SK-N-SH (cell line): ENCODE data around the gene CCDC47. TPM values are rescaled to one million over a fixed set of nuclear protein-coding genes. Genes with fewer than 3 reads are reported as not detected.

Source experiments
- CTCF ChIA-PET: fragments of 300-600, 350-600 bp; formaldehyde crosslinking; extraction: SDS; loops from one replicate; lab custom pipeline; 2021; lab: Yijun Ruan, JAX
- POLR2A ChIA-PET: fragments of 350-600 bp; sonication (Branson Sonifier 250); formaldehyde crosslinking; extraction: SDS; loops from one replicate; lab custom pipeline; 2020; ENCODE audit warnings: antibody characterized with exemption, inconsistent platforms; lab: Yijun Ruan, JAX
- DNase-seq: peaks from one replicate; pipeline ENCODE4 v3.0.0; 2012
- H2AFZ ChIP-seq: fragments of 200-600 bp; sonication (generic); 2 replicates; pipeline ENCODE4 v1.8.1; 2016; ENCODE audit warnings: antibody characterized with exemption, mild to moderate bottlenecking, low read depth
- H3F3A ChIP-seq: fragments of 200-600 bp; sonication (generic); replicated peaks from 2 replicates; pipeline ENCODE3; 2016; ENCODE audit warnings: antibody characterized with exemption, mild to moderate bottlenecking; ENCODE audit not compliant: insufficient read depth
- H3K27ac ChIP-seq, 2 experiments: fragments of 200-500 bp in 1 of 2; fragments of 200-600 bp in 1 of 2; sonication (Bioruptor generic) in 1 of 2; sonication (generic), shearing (Covaris generic) in 1 of 2; 2 replicates each; pipeline versions ENCODE4 v1.5.1 to v1.6.1; 2014 to 2016; ENCODE audit warnings: low read depth in 2 of 2, inconsistent platforms in 1 of 2, low read length in 1 of 2, mild to moderate bottlenecking in 1 of 2, mixed read lengths in 1 of 2
- H3K27me3 ChIP-seq: fragments of 200-600 bp; sonication (generic), shearing (Covaris generic); 2 replicates; pipeline ENCODE4 v1.6.1; 2016; ENCODE audit warnings: mixed run types; ENCODE audit not compliant: insufficient read depth
- H3K36me3 ChIP-seq, 2 experiments: fragments of 200-500 bp in 1 of 2; fragments of 200-600 bp in 1 of 2; sonication (Bioruptor generic) in 1 of 2; sonication (generic) in 1 of 2; replicated peaks in 1 of 2; 2 replicates each; pipeline versions ENCODE3 to v1.5.1; 2014 to 2016; ENCODE audit warnings: low read length in 1 of 2, mild to moderate bottlenecking in 1 of 2; ENCODE audit not compliant: insufficient read depth in 2 of 2, control insufficient read depth in 1 of 2
- H3K4me1 ChIP-seq, 2 experiments: fragments of 200-500 bp in 1 of 2; fragments of 200-600 bp in 1 of 2; sonication (Bioruptor generic) in 1 of 2; sonication (generic), shearing (Covaris generic) in 1 of 2; 2 replicates each; pipeline versions ENCODE4 v1.5.1 to v1.6.1; 2014 to 2016; ENCODE audit warnings: low read depth in 1 of 2, low read length in 1 of 2, mixed run types in 1 of 2; ENCODE audit not compliant: insufficient read depth in 2 of 2, control insufficient read depth in 1 of 2
- H3K4me2 ChIP-seq: fragments of 200-600 bp; sonication (generic), shearing (Covaris generic); 2 replicates; pipeline ENCODE4 v1.6.1; 2017; ENCODE audit warnings: mixed run types
- H3K4me3 ChIP-seq, 2 experiments: fragments of 200-500 bp in 1 of 2; fragments of 200-600 bp in 1 of 2; sonication (Bioruptor generic) in 1 of 2; sonication (generic), shearing (Covaris generic) in 1 of 2; 2 replicates each; pipeline versions ENCODE4 v1.5.1 to v1.8.1; 2014 to 2016; ENCODE audit warnings: low read depth in 2 of 2, inconsistent platforms in 1 of 2, low read length in 1 of 2, mild to moderate bottlenecking in 1 of 2, mixed read lengths in 1 of 2, moderate library complexity in 1 of 2
- H3K79me2 ChIP-seq: fragments of 200-600 bp; sonication (generic); 2 replicates; pipeline ENCODE4 v1.8.1; 2017; ENCODE audit warnings: mild to moderate bottlenecking; ENCODE audit not compliant: insufficient read depth
- H3K9ac ChIP-seq: fragments of 200-600 bp; sonication (generic); 2 replicates; pipeline ENCODE4 v1.6.1; 2017; ENCODE audit warnings: mixed run types
- H3K9me2 ChIP-seq: fragments of 200-600 bp; sonication (generic); 2 replicates; pipeline ENCODE4 v1.6.1; 2017; ENCODE audit warnings: mixed run types
- H3K9me3 ChIP-seq: fragments of 200-600 bp; sonication (generic); 2 replicates; pipeline ENCODE4 v1.6.1; 2017; ENCODE audit warnings: mixed run types, mild to moderate bottlenecking, moderate library complexity
- H4K20me1 ChIP-seq: fragments of 200-600 bp; sonication (generic); 2 replicates; pipeline ENCODE4 v1.6.1; 2017; ENCODE audit warnings: mild to moderate bottlenecking, mixed run types; ENCODE audit not compliant: insufficient read depth
- CHD2 ChIP-seq: fragments of 150-350 bp; IDR thresholded peaks from 2 replicates; pipeline ENCODE4 v1.6.1; 2018; ENCODE audit warnings: low read length; ENCODE audit not compliant: partially characterized antibody
- ELF1 ChIP-seq: IDR thresholded peaks from 2 replicates; pipeline ENCODE4 v1.4.0; 2012
- EP300 ChIP-seq, 2 experiments: IDR thresholded peaks; 2 replicates each; pipeline versions ENCODE4 v1.4.0 to v1.6.1; 2012; ENCODE audit warnings: borderline replicate concordance in 1 of 2, low read depth in 1 of 2, low read length in 1 of 2
- FOXJ3 ChIP-seq: sonication (generic); formaldehyde crosslinking; IDR thresholded peaks from 2 replicates; pipeline ENCODE4 v1.5.1; 2020; ENCODE audit warnings: mild to moderate bottlenecking, missing genetic modification reagents
- GABPA ChIP-seq: IDR thresholded peaks from 2 replicates; pipeline ENCODE4 v1.4.0; 2012; ENCODE audit warnings: low read depth, mild to moderate bottlenecking
- JUND ChIP-seq: IDR thresholded peaks from 2 replicates; pipeline ENCODE4 v1.4.0; 2012
- MXI1 ChIP-seq: IDR thresholded peaks from 2 replicates; pipeline ENCODE4 v1.6.1; 2012; ENCODE audit warnings: mild to moderate bottlenecking, low read depth, low read length, improper control_type of control experiment
- NFIC ChIP-seq: IDR thresholded peaks from 2 replicates; pipeline ENCODE4 v1.4.0; 2012; ENCODE audit warnings: borderline replicate concordance
- POLR2AphosphoS5 ChIP-seq: IDR thresholded peaks from 2 replicates; pipeline ENCODE4 v1.6.1; 2012; ENCODE audit warnings: low read depth, low read length
- RAD21 ChIP-seq: IDR thresholded peaks from 2 replicates; pipeline ENCODE4 v1.6.1; 2012; ENCODE audit warnings: mild to moderate bottlenecking, low read length
- RCOR1 ChIP-seq: fragments of 150-350 bp; IDR thresholded peaks from 2 replicates; pipeline ENCODE4 v1.6.1; 2017; ENCODE audit warnings: antibody characterized with exemption, low read length
- RFX5 ChIP-seq: IDR thresholded peaks from 2 replicates; pipeline ENCODE4 v1.6.1; 2012; ENCODE audit warnings: mild to moderate bottlenecking, improper control_type of control experiment, low read length
- SMC3 ChIP-seq: IDR thresholded peaks from 2 replicates; pipeline ENCODE4 v1.6.1; 2012; ENCODE audit warnings: low read depth, low read length, improper control_type of control experiment
- TAF1 ChIP-seq: IDR thresholded peaks from 2 replicates; pipeline ENCODE4 v1.6.1; 2012; ENCODE audit warnings: low read depth, mild to moderate bottlenecking, low read length, moderate library complexity, borderline replicate concordance
- TEAD4 ChIP-seq: IDR thresholded peaks from 2 replicates; pipeline ENCODE4 v1.4.0; 2012; ENCODE audit warnings: mild to moderate bottlenecking, borderline replicate concordance; ENCODE audit not compliant: insufficient read depth
- YY1 ChIP-seq: IDR thresholded peaks from 2 replicates; pipeline ENCODE4 v1.4.0; 2012; ENCODE audit warnings: low read depth, mild to moderate bottlenecking
- WGBS: methylation state at CpG from one replicate; pipeline ENCODE4 v1.1.6; 2017; ENCODE audit warnings: low lambda C conversion rate; 5-methylcytosine and 5-hydroxymethylcytosine counted together
- polyA plus RNA-seq, 3 experiments: library from polyadenylated mRNA; depleted of rRNA; stranded (reverse); fragments of >200 nt; gene quantifications; 2 replicates each; pipeline ENCODE4 v1.2.3, GENCODE V29; 2012
- TF ChIP-seq, protein P1 (sequence below): IDR thresholded peaks from 2 replicates; pipeline ENCODE4 v1.6.1; 2012; ENCODE audit warnings: mild to moderate bottlenecking, low read depth, low read length, moderate library complexity
- TF ChIP-seq, protein P2 (sequence below): IDR thresholded peaks from 2 replicates; pipeline ENCODE4 v1.4.0; 2012; ENCODE audit warnings: low read depth

Gene CCDC47
- polyA plus RNA-seq, 1 of the 3 experiments (the other 2 are of a cell fraction) = 76.6 TPM

DNA sequence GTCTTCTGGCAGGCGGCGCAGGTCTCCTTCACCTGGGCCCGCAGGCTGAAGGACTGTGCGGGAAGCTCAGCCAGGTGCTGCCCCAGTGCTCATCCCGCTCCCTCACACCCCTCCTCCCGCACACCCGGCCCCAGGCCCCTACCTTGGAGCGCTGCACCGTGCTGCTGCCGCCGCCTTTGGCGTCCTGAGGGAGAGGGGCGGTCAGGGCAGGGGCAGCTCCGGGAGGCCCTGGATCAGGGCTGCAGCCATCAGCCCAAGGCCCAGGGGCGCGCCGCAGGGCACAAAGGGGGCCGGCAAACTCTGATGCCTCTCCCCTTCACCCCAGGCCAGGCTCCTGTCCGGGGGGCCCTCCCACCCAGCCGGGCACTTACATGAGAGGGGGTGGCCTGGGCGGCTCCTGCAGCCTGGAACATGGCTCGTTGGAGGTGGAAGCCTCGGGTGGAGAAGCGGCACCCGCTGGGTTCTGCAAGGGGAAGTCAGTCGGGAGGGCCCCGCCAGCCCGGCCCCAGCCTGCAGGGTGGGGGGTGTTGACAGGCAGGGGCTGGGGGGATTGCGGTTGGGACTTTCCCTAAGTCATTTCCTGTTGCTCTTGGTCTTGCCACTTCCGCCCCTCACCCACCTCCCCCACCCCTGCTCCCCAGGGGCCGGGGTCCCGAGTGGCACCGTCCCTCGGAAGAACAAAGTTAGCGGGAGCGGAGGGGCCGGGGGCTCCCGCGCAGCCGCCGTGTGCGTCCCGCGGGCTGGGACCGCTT lies 74.3 kb downstream of the CCDC47 start (continued):
- TF ChIP-seq, protein P1, sequence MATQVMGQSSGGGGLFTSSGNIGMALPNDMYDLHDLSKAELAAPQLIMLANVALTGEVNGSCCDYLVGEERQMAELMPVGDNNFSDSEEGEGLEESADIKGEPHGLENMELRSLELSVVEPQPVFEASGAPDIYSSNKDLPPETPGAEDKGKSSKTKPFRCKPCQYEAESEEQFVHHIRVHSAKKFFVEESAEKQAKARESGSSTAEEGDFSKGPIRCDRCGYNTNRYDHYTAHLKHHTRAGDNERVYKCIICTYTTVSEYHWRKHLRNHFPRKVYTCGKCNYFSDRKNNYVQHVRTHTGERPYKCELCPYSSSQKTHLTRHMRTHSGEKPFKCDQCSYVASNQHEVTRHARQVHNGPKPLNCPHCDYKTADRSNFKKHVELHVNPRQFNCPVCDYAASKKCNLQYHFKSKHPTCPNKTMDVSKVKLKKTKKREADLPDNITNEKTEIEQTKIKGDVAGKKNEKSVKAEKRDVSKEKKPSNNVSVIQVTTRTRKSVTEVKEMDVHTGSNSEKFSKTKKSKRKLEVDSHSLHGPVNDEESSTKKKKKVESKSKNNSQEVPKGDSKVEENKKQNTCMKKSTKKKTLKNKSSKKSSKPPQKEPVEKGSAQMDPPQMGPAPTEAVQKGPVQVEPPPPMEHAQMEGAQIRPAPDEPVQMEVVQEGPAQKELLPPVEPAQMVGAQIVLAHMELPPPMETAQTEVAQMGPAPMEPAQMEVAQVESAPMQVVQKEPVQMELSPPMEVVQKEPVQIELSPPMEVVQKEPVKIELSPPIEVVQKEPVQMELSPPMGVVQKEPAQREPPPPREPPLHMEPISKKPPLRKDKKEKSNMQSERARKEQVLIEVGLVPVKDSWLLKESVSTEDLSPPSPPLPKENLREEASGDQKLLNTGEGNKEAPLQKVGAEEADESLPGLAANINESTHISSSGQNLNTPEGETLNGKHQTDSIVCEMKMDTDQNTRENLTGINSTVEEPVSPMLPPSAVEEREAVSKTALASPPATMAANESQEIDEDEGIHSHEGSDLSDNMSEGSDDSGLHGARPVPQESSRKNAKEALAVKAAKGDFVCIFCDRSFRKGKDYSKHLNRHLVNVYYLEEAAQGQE = no peak
- TF ChIP-seq SMC3 = no peak
- TF ChIP-seq FOXJ3 (CRISPR knock-in tag) = no peak
- TF ChIP-seq RAD21 = no peak
- TF ChIP-seq RFX5 = no peak
- no peak for TF ChIP-seq POLR2AphosphoS5
- peak; percentile 9; the same call in 1 of the 2 replicates for TF ChIP-seq ELF1
- 0 out of 2 replicates have a peak, but pooled peaks have one; percentile 20 for TF ChIP-seq TEAD4
- TF ChIP-seq MXI1 = peak; percentile 58; the same call in 1 of the 2 replicates
- no peak for TF ChIP-seq EP300 (IDR thresholded peaks at IDR 0.05; ENCODE audit: borderline replicate concordance in 1 of 2, low read depth in 1 of 2, low read length in 1 of 2)
- TF ChIP-seq GABPA = peak; percentile 49; the same call in 1 of the 2 replicates

DNA sequence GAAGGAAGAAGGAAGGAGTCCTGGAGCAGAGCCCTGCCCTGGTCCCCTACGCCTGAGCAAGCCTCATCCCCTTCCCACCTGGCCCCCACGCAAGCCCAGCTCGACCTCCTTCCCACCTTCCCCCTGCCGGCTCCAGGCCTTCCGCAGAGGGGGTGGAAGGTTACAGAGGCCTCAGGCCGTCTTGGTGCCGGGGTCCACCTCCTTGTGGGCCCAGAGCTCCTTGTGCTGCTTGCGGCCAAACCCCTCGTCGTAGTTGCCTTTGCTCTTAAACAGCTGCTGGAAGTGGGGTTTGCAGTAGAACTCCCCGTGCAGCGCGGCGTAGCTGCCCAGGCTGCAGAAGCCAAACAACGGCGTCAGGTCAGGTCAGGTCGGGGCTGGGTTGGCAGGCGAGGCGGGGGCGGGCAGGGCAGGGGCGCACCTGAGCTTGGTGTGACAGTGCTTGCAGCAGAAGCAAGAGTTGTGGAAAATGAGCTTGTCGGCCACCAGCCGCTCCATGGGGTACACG lies 75.0 kb downstream of the CCDC47 start:
- H3K9me2 ChIP-seq = no peaks in the 10 kb centered on the region
- H3K36me3 ChIP-seq = peaks cover 10 to 31% of the 10 kb centered on the region in 2 experiments
- no peak overlapping the region for H2AFZ ChIP-seq
- peaks cover 25% of the 10 kb centered on the region for H3K79me2 ChIP-seq
- peaks cover 54% of the 10 kb centered on the region for H3F3A ChIP-seq
- H3K27ac ChIP-seq = peak overlapping the region in 1 of 2 experiments; percentile 98; a peak in 2 of 4 replicates
- DNase-seq = no peak
- POLR2A ChIA-PET = interaction anchor here (0.7 to 1.6 kb wide), 7 partner anchors 13 to 273 kb away, joined by 3 to 9 read pairs (median 3); partner anchors contain the start of gene MAP3K3
- CTCF ChIA-PET = interaction anchor here (0.7 to 14.8 kb wide), 22 partner anchors 8 to 616 kb away, joined by 3 to 233 read pairs (median 3); partner anchors contain the start of gene MAP3K3
- H3K4me3 ChIP-seq = peak overlapping the region; percentile 84 to 89
- no peak for TF ChIP-seq TAF1
- no peak for TF ChIP-seq POLR2AphosphoS5
- TF ChIP-seq NFIC = no peak
- TF ChIP-seq CHD2 = no peak
- TF ChIP-seq, protein P2, sequence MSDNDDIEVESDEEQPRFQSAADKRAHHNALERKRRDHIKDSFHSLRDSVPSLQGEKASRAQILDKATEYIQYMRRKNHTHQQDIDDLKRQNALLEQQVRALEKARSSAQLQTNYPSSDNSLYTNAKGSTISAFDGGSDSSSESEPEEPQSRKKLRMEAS = no peak
- TF ChIP-seq YY1 = no peak
- TF ChIP-seq JUND = no peak
- TF ChIP-seq RCOR1 = no peak
- H3K9ac ChIP-seq = peak overlapping the region; percentile 85; the same call in 1 of the 2 replicates
- peaks cover 11% of the 10 kb centered on the region for H4K20me1 ChIP-seq
- no peaks in the 10 kb centered on the region for H3K9me3 ChIP-seq
- peak overlapping the region; percentile 99 for H3K4me2 ChIP-seq
- peaks cover 9 to 77% of the 10 kb centered on the region in 2 experiments; a peak in 3 of 4 replicates for H3K4me1 ChIP-seq
- 89% methylated on average over 22 of the region's 24 CpGs for WGBS
- H3K27me3 ChIP-seq = no peaks in the 10 kb centered on the region
